PC-3 (cell line): ENCODE measurements around the gene BIRC7. TPM values are rescaled to one million over a fixed set of nuclear protein-coding genes. Genes with fewer than 3 reads are reported as not detected.

Experiments used
- ATAC-seq: fragments of 200-7000 bp; cut with Tn5 transposase; 2 replicates; pipeline ENCODE4 v1.9.1; 2020; ENCODE audit warnings: mild to moderate bottlenecking, moderate library complexity
- BruUV-seq: library from RNA; stranded (reverse); fragments of 400-500 nt; replicated peaks from 2 replicates; lab custom pipeline; 2021; lab: Mats Ljungman, UMichigan
- CTCF ChIA-PET: fragments of 300-600 bp; sonication (Branson Sonifier 250); formaldehyde crosslinking; loops from one replicate; lab custom pipeline; 2022; ENCODE audit warnings: antibody characterized with exemption; lab: Charles Lee
- POLR2A ChIA-PET: fragments of 300-600 bp; sonication (Branson Sonifier 250); formaldehyde crosslinking; loops from one replicate; lab custom pipeline; 2022; ENCODE audit warnings: antibody characterized with exemption; ENCODE audit not compliant: unreplicated experiment; lab: Charles Lee
- DNase-seq: peaks from one replicate; pipeline ENCODE4 v3.0.0-alpha.2; 2015
- H2AFZ ChIP-seq: fragments of 300-600 bp; sonication (generic); 2 replicates; pipeline ENCODE4 v1.6.0; 2016; ENCODE audit warnings: antibody characterized with exemption, low read length
- H3F3A ChIP-seq: fragments of 300-600 bp; sonication (generic); one replicate; pipeline ENCODE4 v1.6.0; 2017; ENCODE audit warnings: antibody characterized with exemption, low read length, control low read depth, mild to moderate bottlenecking; ENCODE audit not compliant: unreplicated experiment
- H3K27ac ChIP-seq: fragments of 300-600 bp; sonication (generic); 2 replicates; pipeline ENCODE4 v1.5.1; 2016; ENCODE audit warnings: mild to moderate bottlenecking, low read length
- H3K27me3 ChIP-seq: fragments of 300-600 bp; sonication (generic); 2 replicates; pipeline ENCODE4 v1.6.1; 2016; ENCODE audit warnings: low read length, mixed read lengths
- H3K36me3 ChIP-seq: fragments of 300-600 bp; sonication (generic); 2 replicates; pipeline ENCODE4 v1.6.1; 2016; ENCODE audit warnings: low read depth, mixed run types, low read length, mixed read lengths
- H3K4me1 ChIP-seq: fragments of 300-600 bp; sonication (generic); 2 replicates; pipeline ENCODE4 v1.5.1; 2016; ENCODE audit warnings: low read length; ENCODE audit not compliant: insufficient read depth
- H3K4me2 ChIP-seq: fragments of 300-600 bp; sonication (generic); 2 replicates; pipeline ENCODE4 v1.6.0; 2016; ENCODE audit warnings: low read length
- H3K4me3 ChIP-seq: fragments of 300-600 bp; sonication (generic); 2 replicates; pipeline ENCODE4 v1.5.1; 2016; ENCODE audit warnings: mild to moderate bottlenecking, low read length, mixed read lengths
- H3K79me2 ChIP-seq: fragments of 300-600 bp; sonication (generic); 2 replicates; pipeline ENCODE4 v1.6.1; 2017; ENCODE audit warnings: low read length, mixed read lengths
- H3K9ac ChIP-seq: fragments of 300-600 bp; sonication (generic); 2 replicates; pipeline ENCODE4 v1.6.0; 2016; ENCODE audit warnings: mild to moderate bottlenecking, low read length
- H3K9me2 ChIP-seq: fragments of 300-600 bp; sonication (generic); replicated peaks from 2 replicates; pipeline ENCODE4 v1.6.1; 2016; ENCODE audit warnings: mixed run types, low read length, mixed read lengths
- H3K9me3 ChIP-seq: fragments of 300-600 bp; sonication (generic); 2 replicates; pipeline ENCODE4 v1.6.1; 2016; ENCODE audit warnings: low read length, mixed read lengths
- H4K20me1 ChIP-seq: fragments of 300-600 bp; sonication (generic); 2 replicates; pipeline ENCODE4 v1.6.1; 2016; ENCODE audit warnings: low read length, mixed read lengths
- EZH2 ChIP-seq: fragments of 300-600 bp; sonication (generic); IDR thresholded peaks from one replicate; pipeline ENCODE4 v1.6.1; 2017; ENCODE audit warnings: antibody characterized with exemption, mild to moderate bottlenecking, low read length; ENCODE audit not compliant: unreplicated experiment
- EZH2phosphoT487 ChIP-seq: fragments of 300-600 bp; sonication (generic); IDR thresholded peaks from 2 replicates; pipeline ENCODE4 v1.6.1; 2018; ENCODE audit warnings: mild to moderate bottlenecking, antibody characterized with exemption, low read length, borderline replicate concordance
- intact Hi-C: fragments of 100-400 bp; cut with micrococcal nuclease; formaldehyde crosslinking; loops from 2 replicates; pipeline ENCODE4 v1.9.0; 2023
- total RNA-seq: library from RNA; depleted of rRNA; stranded (reverse); fragments of >200 nt; gene quantifications from 2 replicates; pipeline ENCODE4 v1.2.3, GENCODE V29; 2014
- TF ChIP-seq, protein P1 (sequence below): fragments of 300-600 bp; sonication (generic); conservative IDR thresholded peaks from 2 replicates; pipeline ENCODE4 v1.5.1; 2017; ENCODE audit warnings: antibody characterized with exemption, low read depth, mild to moderate bottlenecking, low read length

Gene BIRC7
- total RNA-seq, 1 experiment from 2014 or later = not detected

DNA sequence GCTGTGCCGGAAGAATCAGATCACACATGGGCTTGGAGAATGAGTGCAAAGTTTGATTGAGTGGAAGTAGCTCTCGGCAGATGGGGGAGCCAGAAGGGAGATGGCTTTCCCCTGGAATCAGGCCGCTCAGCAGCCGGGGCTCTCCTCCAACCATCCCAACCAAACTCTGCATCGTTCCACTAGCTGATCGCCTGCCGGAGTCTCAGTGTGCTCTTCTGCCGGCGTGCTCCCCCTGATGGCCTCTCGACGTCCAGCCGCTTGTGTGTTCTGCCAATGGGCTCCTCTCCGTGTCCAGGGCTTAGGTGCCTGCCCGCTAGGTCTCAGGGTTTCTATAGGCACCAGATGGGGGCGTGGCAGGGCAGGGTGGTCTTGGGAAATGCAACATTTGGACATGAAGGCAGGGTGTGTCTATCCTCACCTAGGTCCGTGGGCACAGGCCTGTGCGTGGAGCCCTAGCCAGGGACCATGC lies 4.9 kb upstream of the BIRC7 start:
- TF ChIP-seq EZH2 (no peak), EZH2phosphoT487 (no peak)
- TF ChIP-seq, protein P1, sequence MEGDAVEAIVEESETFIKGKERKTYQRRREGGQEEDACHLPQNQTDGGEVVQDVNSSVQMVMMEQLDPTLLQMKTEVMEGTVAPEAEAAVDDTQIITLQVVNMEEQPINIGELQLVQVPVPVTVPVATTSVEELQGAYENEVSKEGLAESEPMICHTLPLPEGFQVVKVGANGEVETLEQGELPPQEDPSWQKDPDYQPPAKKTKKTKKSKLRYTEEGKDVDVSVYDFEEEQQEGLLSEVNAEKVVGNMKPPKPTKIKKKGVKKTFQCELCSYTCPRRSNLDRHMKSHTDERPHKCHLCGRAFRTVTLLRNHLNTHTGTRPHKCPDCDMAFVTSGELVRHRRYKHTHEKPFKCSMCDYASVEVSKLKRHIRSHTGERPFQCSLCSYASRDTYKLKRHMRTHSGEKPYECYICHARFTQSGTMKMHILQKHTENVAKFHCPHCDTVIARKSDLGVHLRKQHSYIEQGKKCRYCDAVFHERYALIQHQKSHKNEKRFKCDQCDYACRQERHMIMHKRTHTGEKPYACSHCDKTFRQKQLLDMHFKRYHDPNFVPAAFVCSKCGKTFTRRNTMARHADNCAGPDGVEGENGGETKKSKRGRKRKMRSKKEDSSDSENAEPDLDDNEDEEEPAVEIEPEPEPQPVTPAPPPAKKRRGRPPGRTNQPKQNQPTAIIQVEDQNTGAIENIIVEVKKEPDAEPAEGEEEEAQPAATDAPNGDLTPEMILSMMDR = peak; percentile 69
- ChIA-PET POLR2A (no interaction called here), CTCF (interaction anchor here (0.6 kb wide), 1 partner anchor 70 kb away, joined by 5 read pairs; no protein-coding TSS in a partner anchor)
- DNase-seq (peak; percentile 58), ATAC-seq (peak; percentile 55)
- Histone ChIP-seq H3F3A (no peaks in the 10 kb centered on the region), H3K9me2 (no peaks in the 10 kb centered on the region), H3K9me3 (no peaks in the 10 kb centered on the region), H2AFZ (peak overlapping the region; percentile 51), H3K79me2 (no peaks in the 10 kb centered on the region), H3K4me3 (no peak overlapping the region), H3K9ac (no peak overlapping the region), H3K27me3 (no peaks in the 10 kb centered on the region), H3K27ac (no peak overlapping the region), H3K36me3 (no peaks in the 10 kb centered on the region), H4K20me1 (no peaks in the 10 kb centered on the region), H3K4me1 (peaks cover 32% of the 10 kb centered on the region), H3K4me2 (no peak overlapping the region)
- intact Hi-C loops = loop anchor here (5.0 kb wide), 1 partner anchor 49 kb away; no protein-coding TSS in a partner anchor
- no TSS peak for BruUV-seq

DNA sequence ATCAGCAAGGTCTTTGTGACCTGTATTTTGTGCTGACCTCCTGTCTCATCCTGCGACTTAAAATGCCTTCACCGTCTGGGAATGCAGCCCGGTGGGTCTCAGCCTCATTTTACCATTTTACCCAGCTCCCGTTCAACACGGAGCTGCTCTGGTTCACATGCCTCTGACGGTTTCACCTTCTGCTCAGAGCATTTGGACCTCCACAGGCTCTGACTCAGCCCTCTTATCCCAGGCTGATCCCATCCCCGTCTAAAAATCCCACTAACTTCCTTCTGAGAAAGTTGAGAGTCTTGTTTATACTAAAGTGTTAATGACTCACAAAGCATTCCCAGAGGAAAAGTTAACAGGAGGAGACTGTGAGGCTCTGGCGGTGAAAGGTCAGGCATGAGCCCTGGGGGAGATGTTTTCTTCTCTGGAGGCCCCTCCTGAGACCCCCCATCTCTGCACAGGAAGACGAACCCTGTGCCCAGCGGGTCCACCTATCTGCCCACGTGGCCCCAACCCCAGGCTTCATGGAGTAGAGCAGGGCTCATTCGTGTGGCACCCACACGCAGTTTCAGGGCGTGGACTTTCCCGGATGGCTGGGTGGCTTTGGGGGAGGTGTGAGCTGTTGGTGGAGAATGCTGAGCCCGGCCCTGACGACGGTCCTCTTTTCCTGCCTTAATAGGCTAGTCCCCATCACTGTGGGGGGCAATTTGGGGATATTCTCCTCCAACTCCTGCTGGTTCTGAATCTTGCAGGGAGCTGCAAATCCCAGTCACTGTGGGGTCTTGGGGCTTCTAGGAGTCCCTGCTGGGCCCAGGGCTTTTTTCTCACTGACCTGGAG lies 3.3 kb upstream of the BIRC7 start:
- intact Hi-C loops = loop anchor here (5.0 kb wide), 1 partner anchor 50 kb away; no protein-coding TSS in a partner anchor
- Histone ChIP-seq H3K9me2 (no peaks in the 10 kb centered on the region), H3K27me3 (no peaks in the 10 kb centered on the region), H3K4me1 (peaks cover 32% of the 10 kb centered on the region), H3K4me3 (peak overlapping the region; percentile 21; the same call in 1 of the 2 replicates), H3F3A (no peaks in the 10 kb centered on the region), H3K79me2 (no peaks in the 10 kb centered on the region), H4K20me1 (no peaks in the 10 kb centered on the region), H3K9me3 (no peaks in the 10 kb centered on the region), H3K4me2 (peak overlapping the region; percentile 61), H2AFZ (peak overlapping the region; percentile 54; the same call in 1 of the 2 replicates), H3K9ac (peak overlapping the region; percentile 44), H3K36me3 (no peaks in the 10 kb centered on the region), H3K27ac (peak overlapping the region; percentile 79)
- CTCF ChIA-PET = interaction anchor here (0.7 to 1.8 kb wide), 3 partner anchors 9 to 70 kb away, joined by 3 to 11 read pairs (median 3); no protein-coding TSS in a partner anchor
- POLR2A ChIA-PET = no interaction called here
- ATAC-seq = peak; percentile 81
- TF ChIP-seq, protein P1 = no peak
- TF ChIP-seq EZH2phosphoT487 (no peak), EZH2 (no peak)
- peak; percentile 90 for DNase-seq
- BruUV-seq = no TSS peak
